SU-DHL-6 (cell line): ENCODE results near the gene CRTC3.

Experiments used
- H2AFZ ChIP-seq: fragments of 200-600 bp; sonication (generic); 2 replicates; pipeline ENCODE4 v1.6.1; 2014; ENCODE audit warnings: low read depth, mild to moderate bottlenecking, moderate library complexity, mixed read lengths, antibody characterized with exemption, low read length; ENCODE audit not compliant: severe bottlenecking
- H3F3A ChIP-seq: fragments of 200-600 bp; shearing (Covaris generic); 2 replicates; pipeline ENCODE4 v1.6.0; 2016; ENCODE audit warnings: antibody characterized with exemption, mild to moderate bottlenecking; ENCODE audit not compliant: insufficient read depth
- H3K27ac ChIP-seq: fragments of 200-600 bp; sonication (generic); 2 replicates; pipeline ENCODE4 v1.5.1; 2016; ENCODE audit warnings: low read depth, mild to moderate bottlenecking, low read length, moderate library complexity, mixed read lengths
- H3K27me3 ChIP-seq: fragments of 200-600 bp; sonication (generic), shearing (Covaris generic); 2 replicates; pipeline ENCODE4 v1.6.0; 2014; ENCODE audit warnings: mild to moderate bottlenecking, low read length
- H3K36me3 ChIP-seq: fragments of 200-600 bp; sonication (generic); 2 replicates; pipeline ENCODE4 v1.6.1; 2014; ENCODE audit warnings: mild to moderate bottlenecking, low read length, mixed read lengths
- H3K4me2 ChIP-seq: fragments of 300-600, 200-600 bp; shearing (Covaris generic), sonication (generic); 2 replicates; pipeline ENCODE4 v1.6.0; 2014; ENCODE audit warnings: low read length, low read depth, mild to moderate bottlenecking; ENCODE audit not compliant: poor library complexity, severe bottlenecking
- H3K4me3 ChIP-seq: fragments of 200-600 bp; sonication (generic); 2 replicates; pipeline ENCODE4 v1.5.1; 2014; ENCODE audit warnings: antibody characterized with exemption, low read length, mild to moderate bottlenecking, mixed read lengths; ENCODE audit not compliant: insufficient read depth, poor library complexity, severe bottlenecking
- H3K79me2 ChIP-seq: fragments of 200-600 bp; sonication (generic); 2 replicates; pipeline ENCODE4 v1.6.1; 2014; ENCODE audit warnings: mild to moderate bottlenecking, low read length, moderate library complexity; ENCODE audit not compliant: insufficient read depth
- H3K9ac ChIP-seq: fragments of 200-600 bp; sonication (generic); 2 replicates; pipeline ENCODE4 v1.7.0; 2014; ENCODE audit warnings: mild to moderate bottlenecking, low read length
- H3K9me2 ChIP-seq: fragments of 200-600 bp; sonication (generic); replicated peaks from 2 replicates; pipeline ENCODE4 v1.6.1; 2014; ENCODE audit warnings: low read length; ENCODE audit not compliant: insufficient read depth
- H3K9me3 ChIP-seq: fragments of 200-600 bp; sonication (generic); 2 replicates; pipeline ENCODE4 v1.6.1; 2014; ENCODE audit warnings: low read length, mixed read lengths; ENCODE audit not compliant: insufficient read depth
- H4K20me1 ChIP-seq: fragments of 200-600 bp; sonication (generic); 2 replicates; pipeline ENCODE4 v1.6.1; 2014; ENCODE audit warnings: low read depth, mild to moderate bottlenecking, antibody characterized with exemption, low read length, moderate library complexity, mixed read lengths
- EZH2phosphoT487 ChIP-seq: fragments of 200-600 bp; sonication (generic), shearing (Covaris generic); conservative IDR thresholded peaks from 2 replicates; pipeline ENCODE4 v1.6.1; 2018; ENCODE audit warnings: mild to moderate bottlenecking, antibody characterized with exemption, low read length, moderate library complexity, mixed read lengths
- TF ChIP-seq, protein P1 (sequence below): fragments of 200-600 bp; sonication (generic); IDR thresholded peaks from one replicate; pipeline ENCODE4 v1.5.1; 2017; ENCODE audit warnings: antibody characterized with exemption, mild to moderate bottlenecking, low read length, moderate library complexity; ENCODE audit not compliant: insufficient read depth, poor library complexity, severe bottlenecking

The CRTC3 gene

GRCh38 chr15:90609242-90610180, 79.8 kb downstream of the CRTC3 start:
- TF ChIP-seq EZH2phosphoT487: no peak
- TF ChIP-seq, protein P1, sequence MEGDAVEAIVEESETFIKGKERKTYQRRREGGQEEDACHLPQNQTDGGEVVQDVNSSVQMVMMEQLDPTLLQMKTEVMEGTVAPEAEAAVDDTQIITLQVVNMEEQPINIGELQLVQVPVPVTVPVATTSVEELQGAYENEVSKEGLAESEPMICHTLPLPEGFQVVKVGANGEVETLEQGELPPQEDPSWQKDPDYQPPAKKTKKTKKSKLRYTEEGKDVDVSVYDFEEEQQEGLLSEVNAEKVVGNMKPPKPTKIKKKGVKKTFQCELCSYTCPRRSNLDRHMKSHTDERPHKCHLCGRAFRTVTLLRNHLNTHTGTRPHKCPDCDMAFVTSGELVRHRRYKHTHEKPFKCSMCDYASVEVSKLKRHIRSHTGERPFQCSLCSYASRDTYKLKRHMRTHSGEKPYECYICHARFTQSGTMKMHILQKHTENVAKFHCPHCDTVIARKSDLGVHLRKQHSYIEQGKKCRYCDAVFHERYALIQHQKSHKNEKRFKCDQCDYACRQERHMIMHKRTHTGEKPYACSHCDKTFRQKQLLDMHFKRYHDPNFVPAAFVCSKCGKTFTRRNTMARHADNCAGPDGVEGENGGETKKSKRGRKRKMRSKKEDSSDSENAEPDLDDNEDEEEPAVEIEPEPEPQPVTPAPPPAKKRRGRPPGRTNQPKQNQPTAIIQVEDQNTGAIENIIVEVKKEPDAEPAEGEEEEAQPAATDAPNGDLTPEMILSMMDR: no peak
- Histone ChIP-seq H3K9me2 (no peaks in the 10 kb centered on the region), H3K36me3 (no peaks in the 10 kb centered on the region), H3K4me2 (no peak overlapping the region), H3F3A (no peaks in the 10 kb centered on the region), H3K27ac (no peak overlapping the region), H3K9ac (no peak overlapping the region), H2AFZ (no peak overlapping the region), H3K4me3 (no peak overlapping the region), H3K27me3 (no peaks in the 10 kb centered on the region), H4K20me1 (no peaks in the 10 kb centered on the region), H3K9me3 (no peaks in the 10 kb centered on the region), H3K79me2 (no peaks in the 10 kb centered on the region)

GRCh38 chr15:90610190-90610589, 80.5 kb downstream of the CRTC3 start:
- Histone ChIP-seq H3K27ac (no peak overlapping the region), H3K9me3 (no peaks in the 10 kb centered on the region), H4K20me1 (no peaks in the 10 kb centered on the region), H2AFZ (no peak overlapping the region), H3K79me2 (no peaks in the 10 kb centered on the region), H3K27me3 (no peaks in the 10 kb centered on the region), H3K4me3 (no peak overlapping the region), H3K36me3 (no peaks in the 10 kb centered on the region), H3F3A (no peaks in the 10 kb centered on the region), H3K9ac (no peak overlapping the region), H3K9me2 (no peaks in the 10 kb centered on the region), H3K4me2 (no peak overlapping the region)
- no peak for TF ChIP-seq EZH2phosphoT487
- TF ChIP-seq, protein P1: no peak

DNA sequence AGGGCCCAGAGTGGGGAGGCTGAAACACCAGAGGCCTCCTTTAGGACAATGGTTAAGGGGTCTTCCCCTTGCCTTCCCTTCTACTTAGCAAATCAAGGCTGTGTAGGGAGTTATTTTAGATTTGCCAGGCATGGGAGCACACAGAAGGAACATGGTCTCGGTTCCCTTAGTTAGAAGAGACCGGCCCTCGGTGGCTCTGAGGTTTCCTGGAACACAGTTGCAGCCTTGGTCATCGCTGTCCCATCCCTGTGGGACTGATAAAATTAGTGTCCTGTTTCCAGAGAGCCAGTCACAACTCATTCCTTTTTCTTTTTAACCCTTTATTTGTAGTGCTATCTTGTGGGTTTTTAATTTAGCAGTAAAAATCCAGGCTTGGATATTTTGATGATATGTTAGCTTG, 81.4 kb downstream of the CRTC3 start:
- Histone ChIP-seq H3K9me2 (no peaks in the 10 kb centered on the region), H3K9ac (no peak overlapping the region), H3F3A (no peaks in the 10 kb centered on the region), H3K9me3 (no peaks in the 10 kb centered on the region), H3K36me3 (no peaks in the 10 kb centered on the region), H3K27ac (no peak overlapping the region), H3K4me3 (no peak overlapping the region), H3K79me2 (no peaks in the 10 kb centered on the region), H4K20me1 (no peaks in the 10 kb centered on the region), H3K27me3 (no peaks in the 10 kb centered on the region), H2AFZ (no peak overlapping the region), H3K4me2 (no peak overlapping the region)
- no peak for TF ChIP-seq EZH2phosphoT487
- TF ChIP-seq, protein P1: no peak
